Astrocyte (in vitro differentiated cells and primary cell): ENCODE results near the gene SLC12A3. TPM values are rescaled to one million over a fixed set of nuclear protein-coding genes. Genes with fewer than 3 reads are reported as not detected.

Experiments
- DNase-seq: peaks from one replicate; pipeline ENCODE4 v3.0.0-alpha.2; 2010; ENCODE audit warnings: low read depth
- FAIRE-seq: peaks from 2 replicates; lab custom pipeline; 2011; peaks lifted over from hg19 to GRCh38; lab: Jason Lieb, UNC
- H2AFZ ChIP-seq: 2 replicates; pipeline ENCODE4 v1.6.0; 2012; ENCODE audit warnings: low read depth, low read length, inconsistent platforms
- H3K27ac ChIP-seq: 2 replicates; pipeline ENCODE4 v1.5.1; 2011; ENCODE audit warnings: low read depth, low read length, inconsistent platforms
- H3K27me3 ChIP-seq: 2 replicates; pipeline ENCODE4 v1.6.0; 2011; ENCODE audit warnings: low read length, inconsistent platforms; ENCODE audit not compliant: insufficient read depth
- H3K36me3 ChIP-seq: 2 replicates; pipeline ENCODE4 v1.5.1; 2011; ENCODE audit warnings: low read length, inconsistent platforms; ENCODE audit not compliant: insufficient read depth
- H3K4me1 ChIP-seq: 2 replicates; pipeline ENCODE4 v1.5.1; 2011; ENCODE audit warnings: low read length, inconsistent platforms; ENCODE audit not compliant: insufficient read depth
- H3K4me2 ChIP-seq: 2 replicates; pipeline ENCODE4 v1.6.0; 2012; ENCODE audit warnings: low read length, inconsistent platforms
- H3K4me3 ChIP-seq: 2 replicates; pipeline ENCODE4 v1.5.1; 2011; ENCODE audit warnings: low read depth, mild to moderate bottlenecking, low read length, inconsistent platforms; ENCODE audit not compliant: insufficient read depth
- H3K79me2 ChIP-seq: 2 replicates; pipeline ENCODE4 v1.6.0; 2012; ENCODE audit warnings: mild to moderate bottlenecking, low read length, inconsistent platforms; ENCODE audit not compliant: insufficient read depth
- H3K9ac ChIP-seq: 2 replicates; pipeline ENCODE4 v1.6.0; 2012; ENCODE audit warnings: mild to moderate bottlenecking, low read length, inconsistent platforms
- H3K9me3 ChIP-seq: 2 replicates; pipeline ENCODE4 v1.5.1; 2012; ENCODE audit warnings: low read depth, mild to moderate bottlenecking, low read length, inconsistent platforms; ENCODE audit not compliant: insufficient read depth
- H4K20me1 ChIP-seq: 2 replicates; pipeline ENCODE4 v1.6.0; 2012; ENCODE audit warnings: low read length, inconsistent platforms; ENCODE audit not compliant: insufficient read depth
- H3K27ac Mint-ChIP-seq: one replicate; pipeline ENCODE4 v1.8.0; 2021; ENCODE audit warnings: mild to moderate bottlenecking, mixed read lengths; ENCODE audit not compliant: unreplicated experiment
- H3K27me3 Mint-ChIP-seq: one replicate; pipeline ENCODE4 v1.8.0; 2021; ENCODE audit warnings: low read depth, mixed read lengths; ENCODE audit not compliant: unreplicated experiment
- H3K36me3 Mint-ChIP-seq: one replicate; pipeline ENCODE4 v1.8.0; 2021; ENCODE audit warnings: low read depth, mixed read lengths; ENCODE audit not compliant: unreplicated experiment
- H3K4me1 Mint-ChIP-seq: one replicate; pipeline ENCODE4 v1.8.0; 2021; ENCODE audit warnings: low read depth, mixed read lengths; ENCODE audit not compliant: unreplicated experiment
- H3K4me3 Mint-ChIP-seq: one replicate; pipeline ENCODE4 v1.8.0; 2021; ENCODE audit warnings: mild to moderate bottlenecking, moderate library complexity, mixed read lengths; ENCODE audit not compliant: unreplicated experiment
- H3K9me3 Mint-ChIP-seq: one replicate; pipeline ENCODE4 v1.8.0; 2021; ENCODE audit warnings: mild to moderate bottlenecking, mixed read lengths; ENCODE audit not compliant: unreplicated experiment
- EZH2 ChIP-seq: IDR thresholded peaks from 2 replicates; pipeline ENCODE4 v1.6.1; 2012; ENCODE audit warnings: mild to moderate bottlenecking, low read length, inconsistent platforms; ENCODE audit not compliant: insufficient read depth
- total RNA-seq: library from RNA; stranded (reverse); gene quantifications from 2 replicates; pipeline ENCODE4 v1.2.1, GENCODE V29; 2021
- TF ChIP-seq, protein P1 (sequence below): IDR thresholded peaks from 2 replicates; pipeline ENCODE4 v1.5.1; 2011; ENCODE audit warnings: low read depth, mild to moderate bottlenecking, inconsistent platforms, low read length, moderate library complexity; ENCODE audit not compliant: insufficient read depth

SLC12A3 gene
- total RNA-seq, 1 donor from 2014 or later, result 0.18 TPM

DNA sequence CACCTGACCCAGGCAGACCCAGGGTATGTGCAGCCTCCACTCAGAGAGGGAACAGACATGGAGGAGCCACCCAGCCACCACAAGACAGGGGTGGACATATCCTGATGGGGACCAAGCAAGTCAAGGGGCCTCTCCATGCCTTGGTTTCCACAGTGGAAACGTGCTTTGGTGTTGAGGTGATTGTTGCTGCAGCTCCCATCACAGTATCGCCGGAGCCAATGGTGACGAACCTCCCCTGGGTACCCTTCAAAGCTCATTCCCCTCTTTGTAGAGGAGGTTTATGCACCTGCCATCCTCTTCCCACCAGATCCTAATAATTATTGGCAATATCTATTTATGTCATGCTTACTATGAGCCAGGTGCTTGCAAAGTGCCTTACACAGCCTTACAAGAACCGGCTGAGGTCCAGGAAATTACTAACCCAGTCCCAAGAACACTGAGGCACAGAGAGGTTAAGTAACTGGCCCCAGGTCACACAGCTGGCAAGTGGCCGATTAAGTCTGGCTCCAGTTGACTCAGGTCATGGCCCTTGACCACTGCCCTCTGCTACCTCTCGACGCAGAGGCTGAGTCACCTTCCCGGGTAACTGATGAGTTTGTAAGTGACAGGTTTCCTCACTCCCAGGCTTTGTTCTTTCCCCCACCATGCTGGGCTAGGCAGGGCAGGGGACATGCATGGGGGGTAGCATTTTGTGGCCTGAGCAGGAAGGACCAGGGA is 20.6 kb downstream of the SLC12A3 start:
- Mint-ChIP-seq H3K4me3 (no peak overlapping the region), H3K4me1 (no peaks in the 10 kb centered on the region), H3K27me3 (peaks cover 9% of the 10 kb centered on the region), H3K27ac (no peak overlapping the region), H3K9me3 (no peaks in the 10 kb centered on the region), H3K36me3 (no peaks in the 10 kb centered on the region)
- DNase-seq (no peak), FAIRE-seq (no peak)
- Histone ChIP-seq H3K9me3 (no peaks in the 10 kb centered on the region), H3K9ac (no peak overlapping the region), H3K79me2 (no peaks in the 10 kb centered on the region), H3K27ac (no peak overlapping the region), H3K4me1 (no peaks in the 10 kb centered on the region), H4K20me1 (no peaks in the 10 kb centered on the region), H3K4me2 (no peak overlapping the region), H3K27me3 (no peaks in the 10 kb centered on the region), H3K4me3 (no peak overlapping the region), H3K36me3 (no peaks in the 10 kb centered on the region), H2AFZ (no peak overlapping the region)
- TF ChIP-seq EZH2, result no peak
- TF ChIP-seq, protein P1, sequence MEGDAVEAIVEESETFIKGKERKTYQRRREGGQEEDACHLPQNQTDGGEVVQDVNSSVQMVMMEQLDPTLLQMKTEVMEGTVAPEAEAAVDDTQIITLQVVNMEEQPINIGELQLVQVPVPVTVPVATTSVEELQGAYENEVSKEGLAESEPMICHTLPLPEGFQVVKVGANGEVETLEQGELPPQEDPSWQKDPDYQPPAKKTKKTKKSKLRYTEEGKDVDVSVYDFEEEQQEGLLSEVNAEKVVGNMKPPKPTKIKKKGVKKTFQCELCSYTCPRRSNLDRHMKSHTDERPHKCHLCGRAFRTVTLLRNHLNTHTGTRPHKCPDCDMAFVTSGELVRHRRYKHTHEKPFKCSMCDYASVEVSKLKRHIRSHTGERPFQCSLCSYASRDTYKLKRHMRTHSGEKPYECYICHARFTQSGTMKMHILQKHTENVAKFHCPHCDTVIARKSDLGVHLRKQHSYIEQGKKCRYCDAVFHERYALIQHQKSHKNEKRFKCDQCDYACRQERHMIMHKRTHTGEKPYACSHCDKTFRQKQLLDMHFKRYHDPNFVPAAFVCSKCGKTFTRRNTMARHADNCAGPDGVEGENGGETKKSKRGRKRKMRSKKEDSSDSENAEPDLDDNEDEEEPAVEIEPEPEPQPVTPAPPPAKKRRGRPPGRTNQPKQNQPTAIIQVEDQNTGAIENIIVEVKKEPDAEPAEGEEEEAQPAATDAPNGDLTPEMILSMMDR, result no peak

DNA sequence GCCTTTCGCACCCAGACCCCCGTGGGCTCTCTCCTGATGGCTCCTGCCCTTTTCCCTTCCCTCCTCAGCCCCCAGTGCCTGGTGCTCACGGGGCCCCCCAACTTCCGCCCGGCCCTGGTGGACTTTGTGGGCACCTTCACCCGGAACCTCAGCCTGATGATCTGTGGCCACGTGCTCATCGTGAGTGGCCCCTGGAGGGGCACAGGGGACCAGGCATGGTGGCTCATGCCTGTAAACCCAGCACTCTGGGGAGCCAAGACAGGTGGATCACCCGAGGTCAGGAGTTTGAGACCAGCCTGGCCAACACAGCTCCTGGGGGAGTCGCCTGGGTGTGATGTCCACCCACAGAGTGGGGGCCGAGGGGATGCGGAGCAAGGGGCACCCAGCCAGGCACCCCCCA is 21.3 kb downstream of the SLC12A3 start:
- Histone ChIP-seq H3K9me3 (no peaks in the 10 kb centered on the region), H4K20me1 (no peaks in the 10 kb centered on the region), H3K79me2 (no peaks in the 10 kb centered on the region), H3K36me3 (no peaks in the 10 kb centered on the region), H3K4me2 (no peak overlapping the region), H3K27ac (no peak overlapping the region), H3K9ac (no peak overlapping the region), H2AFZ (no peak overlapping the region), H3K27me3 (no peaks in the 10 kb centered on the region), H3K4me1 (no peaks in the 10 kb centered on the region), H3K4me3 (no peak overlapping the region)
- Mint-ChIP-seq H3K9me3 (no peaks in the 10 kb centered on the region), H3K4me1 (no peaks in the 10 kb centered on the region), H3K27me3 (peaks cover 6% of the 10 kb centered on the region), H3K27ac (no peak overlapping the region), H3K4me3 (no peak overlapping the region), H3K36me3 (no peaks in the 10 kb centered on the region)
- FAIRE-seq (no peak), DNase-seq (no peak)
- no peak for TF ChIP-seq EZH2
- TF ChIP-seq, protein P1, result no peak

GRCh38 chr16:56886826-56887225 is 21.8 kb downstream of the SLC12A3 start:
- Histone ChIP-seq H3K4me1 (no peaks in the 10 kb centered on the region), H3K27me3 (no peaks in the 10 kb centered on the region), H3K9ac (no peak overlapping the region), H4K20me1 (no peaks in the 10 kb centered on the region), H3K9me3 (no peaks in the 10 kb centered on the region), H2AFZ (no peak overlapping the region), H3K27ac (no peak overlapping the region), H3K4me3 (no peak overlapping the region), H3K36me3 (no peaks in the 10 kb centered on the region), H3K4me2 (no peak overlapping the region), H3K79me2 (no peaks in the 10 kb centered on the region)
- no peak for DNase-seq
- Mint-ChIP-seq H3K4me1 (no peaks in the 10 kb centered on the region), H3K36me3 (no peaks in the 10 kb centered on the region), H3K27ac (no peak overlapping the region), H3K27me3 (peaks cover 7% of the 10 kb centered on the region), H3K4me3 (no peak overlapping the region), H3K9me3 (no peaks in the 10 kb centered on the region)
- TF ChIP-seq, protein P1, result no peak
- no peak for TF ChIP-seq EZH2
- no peak for FAIRE-seq
